Activated CD4-positive, CD25-positive, alpha-beta regulatory T cell treated with anti-CD3 and anti-CD28 coated beads, Interleukin-2, amount 50 U/mL, for 72 hours (primary cell): ENCODE data around the gene MRPL53.
"Not testable (repeated sequence)": the region's sequence is repeated elsewhere in the genome, so short reads cannot be mapped to it uniquely, and the experiment has no call there.

ENCODE experiments used
- DNase-seq: peaks from one replicate; pipeline ENCODE4 v3.0.0; 2021

Gene MRPL53

DNA sequence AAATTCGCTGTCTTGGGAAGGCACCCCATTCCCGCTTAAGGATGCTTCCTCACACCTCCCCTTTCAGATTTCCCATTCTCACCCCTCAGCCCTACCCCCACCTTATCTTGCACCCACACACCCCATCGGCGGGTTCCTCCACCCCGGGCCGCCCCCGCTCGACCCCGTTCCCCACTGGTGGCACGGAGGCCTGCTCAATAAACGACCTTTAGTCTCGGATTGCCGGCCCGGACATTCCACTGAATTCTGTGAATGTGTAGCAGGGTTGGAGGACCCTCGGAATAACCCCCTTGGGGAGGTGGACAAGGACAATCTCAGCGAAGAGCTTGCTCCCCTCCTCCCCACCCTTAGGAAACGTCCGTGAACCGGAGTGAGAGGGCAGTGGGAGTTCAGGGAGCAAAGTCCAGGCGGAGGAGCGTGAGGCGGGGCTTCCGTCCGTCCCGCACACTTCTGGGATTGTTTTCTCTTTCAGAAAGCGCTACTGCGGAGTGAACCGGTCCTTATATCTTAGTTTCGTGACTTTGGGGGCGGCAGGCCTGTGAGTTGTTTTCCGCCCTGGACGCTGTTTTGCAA is 29.8 kb upstream of the MRPL53 start:
- no peak for DNase-seq

DNA sequence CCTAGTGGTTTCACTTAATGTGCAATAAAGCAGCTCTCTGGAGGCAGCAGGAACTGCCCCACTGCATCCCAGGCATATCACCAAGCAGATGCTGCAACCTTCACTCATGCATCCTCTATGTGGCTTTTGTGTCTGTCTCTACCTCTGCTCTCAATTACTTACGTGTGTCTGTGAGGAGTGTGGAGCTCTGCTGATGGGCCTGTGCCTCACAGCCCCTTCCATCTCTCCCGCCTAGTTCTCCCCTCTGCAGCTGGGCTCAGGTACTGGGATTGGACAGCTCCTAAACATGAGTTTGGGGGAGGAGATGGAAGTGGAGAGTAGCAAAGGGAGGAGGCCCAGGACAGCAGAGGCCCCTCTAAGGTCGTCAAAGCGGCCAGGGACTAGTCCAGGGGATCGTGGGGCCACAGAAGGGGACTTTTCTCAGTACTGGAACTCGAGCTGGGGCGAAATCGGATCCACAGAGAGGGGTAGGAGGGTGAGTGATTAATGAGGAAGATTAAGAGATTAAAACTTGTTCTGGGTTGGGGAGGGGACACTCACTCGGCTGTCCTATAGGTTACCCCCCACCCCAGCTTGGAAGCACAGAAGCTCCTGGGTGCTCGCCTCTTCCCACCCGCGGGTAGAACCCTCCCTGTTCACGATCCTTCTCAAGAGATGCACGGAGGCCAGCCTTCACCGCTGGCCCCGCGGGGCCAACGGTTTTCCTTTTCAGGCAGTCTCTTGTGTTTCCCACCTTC is 29.0 kb upstream of the MRPL53 start:
- DNase-seq: no peak

DNA sequence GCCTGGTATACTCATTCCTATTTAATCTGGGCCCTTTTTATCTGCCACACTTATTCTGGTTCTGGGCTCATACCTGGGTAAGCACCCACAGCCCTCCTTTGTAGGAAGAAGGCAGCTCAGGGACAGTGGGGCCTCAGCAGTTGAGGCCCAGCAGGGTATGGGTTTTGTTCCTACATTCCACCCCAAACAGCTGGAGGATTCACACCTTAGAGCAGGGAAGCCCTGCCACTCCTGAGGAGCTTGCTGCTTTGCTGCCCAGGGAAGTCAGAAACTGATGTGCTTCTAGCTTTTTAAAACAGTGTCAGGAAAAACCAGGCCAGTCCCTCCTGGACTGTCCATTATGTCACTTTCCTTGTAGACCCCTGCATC is 28.1 kb upstream of the MRPL53 start:
- DNase-seq: no peak

DNA sequence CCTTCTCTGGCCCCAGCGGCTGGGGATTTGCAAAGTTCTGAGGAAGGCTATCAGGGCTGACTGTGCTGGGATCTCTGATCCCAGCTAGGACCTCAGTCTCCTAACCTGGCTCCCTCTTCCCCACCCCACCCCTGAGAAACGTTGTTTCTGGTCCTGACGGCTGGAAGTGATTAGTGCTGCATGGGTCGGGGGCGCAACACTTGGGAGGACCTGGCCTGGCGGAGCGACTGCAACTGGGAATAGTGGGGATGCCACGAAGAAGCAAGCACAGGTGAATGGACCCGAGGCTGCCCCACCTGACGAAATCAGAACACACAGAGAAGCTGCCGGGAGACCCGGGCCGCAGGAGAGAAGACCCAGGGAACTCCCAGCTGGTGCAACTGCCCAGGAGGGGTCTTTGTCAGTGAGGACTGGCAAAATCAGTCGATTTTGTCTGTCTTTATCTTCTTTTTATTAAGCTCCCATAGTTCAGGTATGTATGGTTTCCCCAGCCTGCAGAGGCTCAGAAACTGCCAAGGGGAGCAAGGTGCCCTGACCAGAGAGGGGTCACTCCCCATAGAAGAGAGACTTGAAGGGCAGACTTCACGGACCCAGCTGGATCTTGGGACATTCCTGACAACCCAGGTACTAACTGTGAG is 27.6 kb upstream of the MRPL53 start:
- no peak for DNase-seq

DNA sequence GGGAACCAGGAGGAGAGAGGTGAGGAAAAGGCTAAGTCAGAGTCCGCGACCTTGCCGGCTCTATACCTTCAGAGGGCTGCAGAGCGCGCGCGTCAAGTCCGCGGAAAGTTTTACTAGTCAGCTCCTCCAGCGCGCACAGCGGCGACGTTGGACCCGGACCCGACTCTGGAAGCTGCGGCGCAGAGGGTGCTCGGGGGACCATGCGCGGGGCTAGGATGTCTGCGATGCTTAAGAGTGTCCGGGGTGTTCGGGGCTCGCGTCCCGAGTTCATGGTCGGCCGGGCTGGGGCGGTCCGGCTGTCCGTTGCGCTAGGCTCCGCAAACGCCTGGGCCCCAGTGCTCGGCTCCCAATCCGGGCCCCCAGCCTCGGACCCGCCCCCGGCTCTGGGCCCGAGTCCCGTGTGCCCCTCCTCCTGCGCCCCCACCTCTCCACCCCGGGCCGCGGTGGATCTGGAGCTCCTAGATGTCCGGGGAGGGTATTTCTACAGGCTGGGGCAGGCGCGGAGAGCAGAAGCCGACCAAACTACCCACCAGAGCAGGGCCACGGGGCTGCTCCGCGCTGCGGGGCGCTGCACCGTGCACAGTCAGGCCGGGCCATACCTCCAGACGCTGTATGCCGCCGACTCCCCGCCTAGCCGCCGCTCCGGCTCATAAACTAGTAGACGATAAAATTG is 26.9 kb upstream of the MRPL53 start, which contains the start of gene LBX2:
Gene LBX2 (minus strand): TSS at position 337 of the 673 bp plus-strand sequence. CDS start 66 bp downstream, at position 271.
- DNase-seq: no peak

DNA sequence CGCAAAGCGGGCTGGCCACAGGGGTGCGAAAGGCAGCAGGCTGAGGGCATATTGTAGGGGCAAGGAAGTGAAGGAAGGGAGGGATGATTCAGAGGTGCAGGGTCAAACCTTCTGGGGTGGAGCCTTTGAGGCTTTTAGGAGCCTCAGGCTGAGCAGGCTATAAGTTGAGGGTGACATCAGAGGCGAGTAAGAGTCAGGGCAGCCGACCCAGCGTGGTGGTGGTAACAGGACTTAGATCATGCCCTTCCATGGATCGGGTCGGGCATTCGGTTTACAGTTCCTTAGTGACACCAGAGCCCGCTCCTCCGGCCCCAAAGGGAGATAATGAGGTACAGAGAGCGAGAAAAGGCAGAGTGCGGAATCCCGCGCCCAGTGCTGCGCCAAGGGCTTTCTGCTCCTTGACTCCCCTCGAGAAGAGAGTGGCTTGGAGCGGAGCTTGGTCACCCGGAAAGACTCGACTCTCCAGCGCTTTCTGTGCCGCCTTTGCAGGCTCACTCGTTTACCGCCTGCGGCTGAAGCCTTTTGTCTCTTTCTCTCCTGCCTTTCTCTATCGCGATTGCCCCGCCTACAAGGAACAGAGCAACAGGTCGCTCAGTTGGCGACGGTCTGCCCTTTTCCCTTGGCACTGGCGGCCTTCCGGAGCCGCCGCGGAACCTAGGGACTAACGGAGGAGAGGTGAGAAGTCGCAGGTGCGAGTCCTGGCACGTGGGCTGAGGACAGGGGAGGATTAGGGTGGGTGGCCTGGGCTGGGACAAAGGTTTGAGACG is 26.2 kb upstream of the MRPL53 start:
- no peak for DNase-seq

DNA sequence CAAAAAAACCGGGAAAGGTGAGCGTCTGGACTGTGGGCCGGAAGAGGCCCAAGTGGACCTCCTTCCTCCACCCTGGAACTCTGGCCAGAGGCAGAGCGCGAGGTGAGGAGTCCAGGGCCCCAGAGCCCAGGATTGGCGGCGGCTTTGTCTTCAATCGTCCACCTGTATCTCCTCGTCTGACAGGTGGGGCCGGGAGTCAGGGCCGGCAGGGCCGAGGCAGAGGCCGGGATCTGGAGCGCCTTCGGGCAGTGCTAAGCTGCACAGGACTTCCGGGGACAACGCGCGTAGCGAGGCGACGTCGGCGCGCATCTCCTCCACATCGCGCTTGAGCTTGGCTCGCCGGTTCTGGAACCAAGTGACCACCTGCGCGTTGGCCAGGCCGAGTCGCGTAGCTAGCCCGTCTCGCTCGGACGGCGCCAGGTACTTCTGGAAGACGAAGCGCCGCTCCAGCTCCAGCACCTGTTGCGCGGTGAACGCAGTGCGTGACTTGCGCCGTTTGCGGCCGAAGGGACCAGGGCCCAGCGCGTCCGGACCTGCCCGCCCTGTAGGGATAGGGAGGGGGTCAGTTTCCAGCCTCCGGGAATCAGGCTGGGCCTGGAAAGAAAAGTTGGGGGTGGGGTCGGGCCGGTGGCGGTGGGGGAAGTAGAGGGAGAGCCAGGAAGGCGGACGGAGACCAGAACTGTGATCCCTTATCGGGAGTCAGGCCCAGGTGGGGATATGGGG is 25.5 kb upstream of the MRPL53 start:
- peak; percentile 56 for DNase-seq

DNA sequence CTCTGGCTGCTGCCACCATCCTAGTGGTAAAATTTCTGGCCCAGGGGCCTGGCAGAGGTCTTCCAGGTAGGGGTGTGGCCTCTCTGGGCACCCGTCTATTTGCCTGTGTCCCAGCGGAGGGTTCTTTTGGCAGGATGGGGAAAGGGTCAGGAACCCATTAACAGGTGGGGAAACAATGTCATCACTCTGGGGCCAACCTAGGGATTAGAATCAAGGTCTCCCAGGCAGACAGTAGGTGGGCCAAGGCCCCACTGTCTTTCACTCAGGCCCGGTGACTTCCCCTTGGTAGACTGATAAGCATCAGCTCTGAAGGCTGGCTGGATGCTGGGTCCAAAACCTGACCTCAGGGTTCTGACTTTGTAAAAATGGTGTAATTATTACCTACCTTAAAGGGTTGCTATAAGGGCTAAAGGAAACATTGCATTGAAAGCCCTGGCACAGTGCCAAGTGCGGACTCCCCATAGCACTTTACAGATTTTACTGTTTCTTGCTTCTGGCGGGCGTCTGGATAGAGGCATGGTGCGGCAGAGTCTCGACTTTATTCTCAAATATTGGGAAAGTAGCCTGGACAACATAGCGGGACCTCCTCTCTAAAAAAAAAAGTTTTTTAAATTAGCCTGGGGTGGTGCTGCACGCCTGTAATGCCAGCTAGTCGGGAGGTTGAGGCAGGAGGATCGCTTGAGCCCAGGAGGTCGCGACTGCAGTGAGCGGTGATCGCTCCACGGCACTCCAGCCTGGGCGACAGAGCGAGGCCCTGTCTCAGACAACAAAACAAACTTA is 24.7 kb upstream of the MRPL53 start:
- no peak for DNase-seq

DNA sequence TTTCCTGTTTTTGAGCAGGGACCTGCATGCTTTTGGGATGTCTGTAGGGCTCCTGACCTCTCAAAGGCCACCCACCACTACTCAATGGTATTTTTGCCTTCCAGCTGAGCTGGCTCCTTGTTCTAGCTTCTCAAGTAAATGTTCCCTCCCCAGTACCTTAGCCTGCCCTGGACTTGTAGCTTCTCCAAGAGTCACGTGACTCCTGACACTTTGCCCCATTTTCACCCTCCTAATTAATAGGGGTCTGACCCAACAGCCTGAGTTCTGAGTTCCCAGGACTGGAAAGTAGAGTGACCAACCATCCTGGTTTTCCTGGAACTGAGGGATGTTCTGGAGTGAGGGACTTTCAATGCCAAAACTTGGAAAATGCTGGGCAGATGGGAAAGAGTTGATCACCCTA is 23.0 kb upstream of the MRPL53 start:
- DNase-seq: no peak

DNA sequence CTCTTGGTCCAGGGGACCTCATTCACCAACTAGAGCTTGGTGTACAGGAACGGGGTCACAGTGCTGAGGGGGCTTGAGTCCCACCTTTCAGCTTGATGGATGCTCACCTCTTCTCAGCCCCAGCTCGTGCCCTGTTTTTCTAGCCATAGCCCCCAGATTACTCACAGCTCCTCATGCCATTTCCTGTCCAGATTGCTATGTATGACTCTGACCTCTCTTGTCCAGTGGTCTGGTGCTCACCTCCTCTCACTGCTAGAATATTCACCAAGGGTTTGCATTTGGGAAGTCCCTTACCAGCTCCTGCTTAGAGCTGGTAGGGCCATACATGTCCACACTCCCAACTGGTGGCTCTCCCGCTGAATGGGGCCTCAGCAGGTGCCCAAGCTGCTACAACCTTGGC is 21.1 kb upstream of the MRPL53 start:
- no peak for DNase-seq

DNA sequence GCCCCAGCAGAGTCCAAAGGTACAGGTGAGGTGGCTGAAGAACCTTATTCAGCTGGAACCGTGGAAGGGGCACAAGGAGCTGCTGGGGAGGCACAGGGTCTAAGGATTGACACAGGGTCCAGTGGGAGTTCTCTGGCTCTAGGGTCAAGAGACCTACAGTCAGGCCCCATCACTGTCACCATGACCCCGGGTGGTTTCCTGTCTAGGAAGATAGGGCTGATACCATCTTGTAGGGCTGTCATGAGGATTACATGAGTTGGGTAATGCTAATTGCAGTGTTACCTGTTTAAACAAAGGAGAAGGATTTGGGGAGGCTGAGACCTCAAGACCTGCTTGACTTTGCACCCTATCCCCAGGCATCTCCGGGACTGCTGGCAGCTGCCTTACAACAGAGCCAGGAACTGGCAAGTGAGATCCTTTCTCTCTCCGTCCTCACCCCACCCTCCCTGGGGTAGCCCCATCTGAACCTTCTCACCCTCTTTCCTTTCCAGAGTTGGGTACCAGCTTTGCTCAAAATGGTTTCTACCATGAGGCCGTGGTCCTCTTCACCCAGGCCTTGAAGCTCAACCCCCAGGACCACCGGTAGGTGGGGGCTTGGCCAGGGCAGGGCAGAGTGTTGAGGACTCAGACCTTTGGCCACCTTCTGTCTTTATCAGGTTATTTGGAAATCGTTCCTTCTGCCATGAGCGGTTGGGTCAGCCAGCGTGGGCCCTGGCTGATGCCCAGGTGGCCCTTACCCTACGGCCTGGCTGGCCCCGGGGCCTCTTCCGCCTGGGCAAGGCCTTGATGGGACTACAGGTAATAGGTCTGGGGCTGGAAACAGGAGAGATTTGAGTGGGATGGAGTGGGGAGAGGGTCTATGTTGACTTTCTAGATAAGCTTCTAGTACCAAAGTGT is 19.4 kb upstream of the MRPL53 start:
- no peak for DNase-seq

DNA sequence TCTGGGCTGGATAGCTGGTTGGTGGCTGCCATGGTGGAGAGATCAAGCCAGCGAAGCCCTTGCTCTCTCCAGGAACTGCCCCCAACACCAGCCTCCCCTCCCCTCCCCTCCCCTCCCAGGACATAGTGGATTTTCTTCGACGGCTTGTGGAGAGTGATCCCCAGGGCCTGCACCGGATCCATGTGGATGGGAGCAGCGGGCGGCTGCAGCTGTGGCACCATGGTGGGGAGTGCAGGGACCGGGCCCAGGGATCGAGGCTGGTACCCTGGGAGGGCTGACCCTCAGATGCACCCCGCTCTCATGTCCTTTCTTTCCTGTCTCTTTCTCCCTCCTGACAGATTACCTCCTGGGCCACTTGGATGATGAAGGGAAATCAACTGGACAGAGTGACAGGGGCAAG is 17.4 kb upstream of the MRPL53 start:
- DNase-seq: no peak

DNA sequence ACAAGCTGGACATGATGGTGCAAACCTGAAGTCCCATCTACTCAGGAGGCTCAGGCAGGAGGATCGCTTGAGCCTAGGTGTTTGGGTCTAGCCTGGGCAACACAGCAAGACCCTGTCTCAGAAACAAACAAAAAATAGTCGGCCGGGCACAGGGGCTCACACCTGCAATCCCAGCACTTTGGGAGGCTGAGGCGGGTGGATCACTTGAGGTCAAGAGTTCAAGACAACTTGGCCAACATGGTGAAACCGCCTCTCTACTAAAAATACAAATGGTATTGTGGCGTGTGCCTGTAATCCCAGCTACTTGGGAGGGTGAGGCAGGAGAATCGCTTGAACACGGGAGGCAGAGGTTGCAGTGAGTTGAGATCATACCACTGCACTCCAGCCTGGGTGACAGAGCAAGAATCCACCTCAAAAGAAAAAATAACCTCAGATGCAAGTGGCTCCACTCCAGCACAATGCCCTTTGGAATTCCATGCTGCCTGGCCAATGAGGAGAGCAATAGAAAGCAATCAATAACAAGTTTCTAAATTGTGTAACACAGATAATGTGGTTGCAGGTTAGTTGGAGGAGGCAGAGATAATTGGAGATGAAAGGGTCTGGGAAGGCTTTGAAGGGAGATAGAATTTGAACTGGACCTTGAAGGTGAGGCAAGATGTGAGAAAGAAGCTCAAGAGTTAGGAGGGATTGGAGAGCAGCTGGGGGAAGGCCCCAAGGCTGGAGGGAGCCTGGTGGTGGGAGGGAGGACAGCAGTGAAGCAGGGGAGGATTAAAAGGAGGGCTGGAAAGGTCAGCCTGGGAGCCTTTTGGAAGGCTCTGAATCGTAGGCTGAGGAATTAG is 16.4 kb upstream of the MRPL53 start:
- DNase-seq: no peak

DNA sequence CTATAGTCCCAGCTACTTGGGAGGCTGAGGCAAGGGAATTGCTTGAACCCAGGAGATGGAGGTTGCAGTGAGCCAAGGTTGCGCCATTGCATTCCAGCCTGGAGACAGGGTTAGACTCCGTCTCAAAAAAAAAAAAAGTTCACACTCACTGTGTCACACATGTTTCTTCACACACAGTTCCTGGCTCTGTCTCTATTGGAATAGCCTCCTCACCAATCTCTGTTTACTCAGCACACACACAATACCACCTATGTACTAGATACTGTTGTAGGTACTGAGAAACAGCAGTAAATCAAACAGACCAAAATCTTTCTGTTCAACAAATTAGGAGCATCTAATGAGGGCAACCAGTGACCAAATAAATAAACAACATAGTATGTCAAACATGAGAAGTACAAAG is 13.7 kb upstream of the MRPL53 start:
- no peak for DNase-seq

DNA sequence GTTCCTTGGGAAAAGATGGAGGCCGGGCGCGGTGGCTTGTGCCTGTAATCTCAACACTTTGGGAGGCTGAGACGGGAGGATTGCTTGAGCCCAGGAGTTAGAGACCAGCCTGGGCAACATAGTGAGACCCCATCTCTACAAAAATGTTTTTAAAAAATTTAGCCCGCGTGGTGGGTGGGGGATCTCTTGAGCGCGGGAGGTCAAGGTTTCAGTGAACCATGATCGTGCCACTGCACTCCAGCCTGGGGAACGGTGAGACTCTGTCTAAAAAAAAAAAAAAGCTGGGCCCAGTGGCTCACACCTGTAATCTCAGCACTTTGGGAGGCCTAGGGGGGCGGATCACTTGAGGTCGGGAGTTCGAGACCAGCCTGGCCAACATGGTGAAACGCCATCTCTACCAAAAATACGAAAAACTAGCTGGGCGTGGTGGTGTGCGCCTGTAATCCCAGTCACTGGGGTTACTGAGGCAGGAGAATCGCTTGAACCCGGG is 11.2 kb upstream of the MRPL53 start:
- not testable (repeated sequence) for DNase-seq

DNA sequence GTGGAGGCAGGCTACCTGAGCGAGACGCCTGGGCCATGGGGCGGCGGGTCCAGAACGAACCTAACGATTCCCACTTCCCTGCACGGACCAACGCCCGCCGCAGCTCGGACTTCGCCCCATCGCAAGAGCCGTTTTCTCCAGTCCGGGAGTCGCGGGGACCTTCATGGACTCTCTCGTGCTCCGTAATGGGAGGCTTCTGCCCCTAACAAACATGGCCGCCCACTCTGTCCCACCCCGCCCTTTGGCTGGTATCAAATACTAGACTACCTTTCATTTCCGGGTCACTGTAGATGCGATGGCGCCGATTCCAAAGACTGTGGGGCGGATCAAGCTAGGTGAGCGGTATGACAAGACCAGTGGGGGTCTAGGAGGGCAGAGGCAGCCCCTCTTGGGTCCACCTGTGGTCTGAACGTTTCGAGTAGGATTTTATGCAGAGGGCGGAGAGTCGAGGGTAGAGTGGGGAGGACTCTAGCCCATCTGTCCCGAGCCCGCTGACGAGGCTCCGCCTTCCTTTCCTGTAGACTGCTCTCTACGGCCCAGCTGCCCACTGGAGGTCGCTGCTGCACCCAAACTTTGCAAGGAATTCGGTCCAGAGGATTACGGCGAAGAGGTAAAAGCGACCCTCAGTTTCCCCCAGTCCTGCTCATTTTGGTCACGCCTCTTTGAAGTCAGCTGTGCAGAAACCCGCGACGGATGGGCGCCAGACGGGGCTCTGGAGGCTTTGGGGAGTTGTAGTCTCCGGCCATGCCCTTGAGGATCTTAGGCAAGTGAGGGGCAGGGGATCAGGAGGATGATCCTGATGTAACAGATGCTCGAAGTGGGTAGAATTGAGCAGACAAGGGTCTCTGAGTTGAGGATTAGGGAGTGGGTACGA is 10.6 kb upstream of the MRPL53 start, which contains the start of the genes CCDC142 and TTC31:
Gene CCDC142 (minus strand): TSS at position 198 of the 874 bp plus-strand sequence. CDS start 161 bp downstream, at position 37.
Gene TTC31 (plus strand): TSS at position 281 of the 874 bp plus-strand sequence. CDS start 15 bp downstream, at position 296.
- DNase-seq: peak; percentile 90

DNA sequence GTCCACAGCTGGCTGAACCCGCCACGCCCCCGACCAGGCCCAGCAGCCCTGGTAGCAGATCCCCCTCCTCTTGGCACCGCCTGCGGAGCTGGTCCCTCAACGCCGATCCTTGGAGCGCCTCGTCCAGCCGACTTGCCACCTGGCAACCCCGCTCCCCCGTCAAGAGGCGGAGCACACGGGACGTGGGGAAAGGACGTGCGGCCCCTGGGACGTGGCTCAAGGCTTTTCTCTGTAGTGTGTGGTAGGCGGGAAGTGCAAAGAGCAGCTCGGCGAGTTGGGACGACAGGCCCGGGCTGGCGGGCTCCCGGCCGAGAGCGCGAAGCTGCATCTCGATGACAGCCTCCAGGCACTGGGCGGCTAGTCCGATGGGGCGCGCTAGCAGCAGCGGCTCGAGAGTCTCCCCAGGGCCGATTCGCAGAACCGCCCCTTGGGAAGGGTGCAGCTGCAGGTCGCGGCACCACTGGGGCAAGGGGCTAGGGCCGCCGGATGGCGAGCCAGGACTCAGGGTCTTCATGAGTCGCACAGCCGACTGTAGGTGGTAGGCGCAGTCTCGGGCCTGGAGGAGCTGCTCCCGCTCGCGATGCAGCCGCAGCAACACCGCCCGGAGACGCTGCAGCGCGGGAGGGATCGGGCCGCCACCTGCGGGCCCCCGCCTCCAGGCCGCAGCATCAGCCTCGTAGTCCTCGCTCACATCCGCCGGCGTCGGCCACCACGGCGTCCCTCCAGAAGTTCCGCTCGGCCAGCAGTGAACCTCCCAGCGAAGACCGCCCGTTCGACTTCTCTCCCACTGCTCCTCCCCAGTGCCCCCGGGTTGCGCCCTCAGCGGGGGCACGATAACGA is 9.7 kb upstream of the MRPL53 start:
- peak; percentile 71 for DNase-seq
